AG10803 (cell line): ENCODE results near the gene INSYN1.
"Not testable (repeated sequence)": the region's sequence is repeated elsewhere in the genome, so short reads cannot be mapped to it uniquely, and the experiment has no call there.

Source experiments
- DNase-seq: peaks from one replicate; pipeline ENCODE4 v3.0.0; 2010; ENCODE audit warnings: low read depth
- H3K4me3 ChIP-seq: 2 replicates; pipeline ENCODE4 v1.5.1; 2011; ENCODE audit warnings: mild to moderate bottlenecking, low read length, control low read depth
- TF ChIP-seq, protein P1 (sequence below): conservative IDR thresholded peaks from 2 replicates; pipeline ENCODE4 v1.5.1; 2011; ENCODE audit warnings: mild to moderate bottlenecking, low read length, control low read depth, inconsistent platforms

INSYN1 gene

DNA sequence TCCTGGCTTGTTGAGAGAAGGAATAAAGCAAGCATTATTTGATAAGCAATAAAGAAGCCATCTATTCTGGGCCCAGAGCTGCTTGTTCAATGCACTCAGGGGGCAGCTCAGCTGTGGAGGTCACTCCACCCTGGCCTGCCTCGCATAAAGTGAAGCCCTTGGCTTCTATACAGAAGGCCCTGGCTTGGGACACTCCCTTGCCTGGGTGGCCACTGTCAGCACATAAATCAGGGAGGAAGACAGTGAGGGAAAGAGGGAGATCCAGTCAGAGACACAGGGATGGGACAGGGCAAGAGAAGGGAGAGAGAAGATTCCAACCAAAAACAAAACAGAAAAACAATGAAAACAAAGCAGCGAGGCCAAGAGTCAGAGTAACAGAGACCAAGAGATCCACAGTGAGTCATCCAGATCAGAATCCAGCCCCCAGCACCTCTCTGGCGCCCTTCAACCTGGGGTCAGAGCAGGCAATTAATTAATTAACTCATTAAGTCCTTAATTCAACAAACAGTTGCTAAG is 11.8 kb downstream of the INSYN1 start:
- H3K4me3 ChIP-seq: no peak overlapping the region
- peak; percentile 15 for DNase-seq
- TF ChIP-seq, protein P1, sequence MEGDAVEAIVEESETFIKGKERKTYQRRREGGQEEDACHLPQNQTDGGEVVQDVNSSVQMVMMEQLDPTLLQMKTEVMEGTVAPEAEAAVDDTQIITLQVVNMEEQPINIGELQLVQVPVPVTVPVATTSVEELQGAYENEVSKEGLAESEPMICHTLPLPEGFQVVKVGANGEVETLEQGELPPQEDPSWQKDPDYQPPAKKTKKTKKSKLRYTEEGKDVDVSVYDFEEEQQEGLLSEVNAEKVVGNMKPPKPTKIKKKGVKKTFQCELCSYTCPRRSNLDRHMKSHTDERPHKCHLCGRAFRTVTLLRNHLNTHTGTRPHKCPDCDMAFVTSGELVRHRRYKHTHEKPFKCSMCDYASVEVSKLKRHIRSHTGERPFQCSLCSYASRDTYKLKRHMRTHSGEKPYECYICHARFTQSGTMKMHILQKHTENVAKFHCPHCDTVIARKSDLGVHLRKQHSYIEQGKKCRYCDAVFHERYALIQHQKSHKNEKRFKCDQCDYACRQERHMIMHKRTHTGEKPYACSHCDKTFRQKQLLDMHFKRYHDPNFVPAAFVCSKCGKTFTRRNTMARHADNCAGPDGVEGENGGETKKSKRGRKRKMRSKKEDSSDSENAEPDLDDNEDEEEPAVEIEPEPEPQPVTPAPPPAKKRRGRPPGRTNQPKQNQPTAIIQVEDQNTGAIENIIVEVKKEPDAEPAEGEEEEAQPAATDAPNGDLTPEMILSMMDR: no peak

DNA sequence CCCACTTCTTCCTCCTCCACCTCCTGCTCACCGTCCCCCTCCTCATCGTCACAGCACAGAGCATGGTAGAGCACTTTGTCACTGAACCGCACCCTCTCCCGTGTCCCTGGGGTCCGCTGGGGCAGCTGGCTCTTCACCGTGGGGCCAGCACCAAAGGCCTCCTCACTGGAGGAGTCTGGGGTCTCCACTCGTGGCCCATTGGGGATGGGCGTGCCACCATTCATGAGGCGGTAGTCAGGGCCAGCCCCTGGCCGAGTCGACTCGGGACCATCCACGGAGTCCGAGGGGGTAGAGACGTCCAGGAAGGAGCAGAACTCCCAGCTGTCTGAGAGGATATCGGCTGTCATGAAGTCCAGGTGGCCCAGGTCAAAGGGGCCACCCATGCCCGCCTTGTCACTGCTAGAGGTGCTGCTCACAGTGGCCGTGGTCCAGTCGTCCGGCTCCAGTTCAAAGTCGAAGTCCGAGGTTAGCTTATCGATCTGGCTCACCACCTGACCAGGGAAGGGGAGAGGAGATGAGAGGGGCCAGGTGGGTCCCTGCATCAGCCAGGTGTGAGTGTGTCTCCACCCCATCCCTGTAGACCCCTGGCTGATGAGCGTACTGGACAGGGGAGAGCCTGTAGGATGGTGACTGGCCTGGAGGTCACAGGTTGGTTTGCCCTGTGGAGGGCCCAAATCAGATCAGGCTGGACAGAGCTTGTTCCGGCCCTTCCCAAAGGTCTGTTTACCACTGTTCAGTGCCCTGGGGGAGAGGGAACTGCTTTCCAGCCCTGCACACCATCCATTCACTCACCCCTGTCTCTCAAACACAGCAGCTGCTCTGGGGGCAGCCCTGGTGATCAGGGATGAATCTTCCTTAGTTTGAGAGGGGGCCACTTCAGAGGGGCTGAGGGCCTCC is 12.8 kb downstream of the INSYN1 start:
- H3K4me3 ChIP-seq: no peak overlapping the region
- TF ChIP-seq, protein P1: no peak
- no peak for DNase-seq

DNA sequence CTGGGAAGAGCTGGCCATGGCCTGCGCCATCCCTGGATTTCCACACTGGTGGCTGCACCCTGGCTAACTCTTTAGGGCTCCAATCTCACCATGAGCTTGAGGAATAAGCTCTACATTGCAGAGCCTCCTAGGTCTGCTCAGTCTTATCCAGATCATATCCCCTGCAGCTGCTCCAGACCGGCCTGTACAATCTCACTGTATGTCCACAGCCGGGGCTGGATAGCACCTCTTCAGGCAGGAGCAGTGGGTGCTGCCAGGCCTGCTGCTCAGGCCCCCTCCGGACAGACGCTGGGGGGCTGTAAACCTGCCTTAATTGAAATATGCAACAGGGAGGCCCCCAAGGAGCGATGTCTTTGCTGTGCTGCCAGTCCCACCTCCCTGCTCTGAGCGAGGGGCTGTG is 15.6 kb downstream of the INSYN1 start:
- no peak overlapping the region for H3K4me3 ChIP-seq
- TF ChIP-seq, protein P1: no peak
- no peak for DNase-seq

DNA sequence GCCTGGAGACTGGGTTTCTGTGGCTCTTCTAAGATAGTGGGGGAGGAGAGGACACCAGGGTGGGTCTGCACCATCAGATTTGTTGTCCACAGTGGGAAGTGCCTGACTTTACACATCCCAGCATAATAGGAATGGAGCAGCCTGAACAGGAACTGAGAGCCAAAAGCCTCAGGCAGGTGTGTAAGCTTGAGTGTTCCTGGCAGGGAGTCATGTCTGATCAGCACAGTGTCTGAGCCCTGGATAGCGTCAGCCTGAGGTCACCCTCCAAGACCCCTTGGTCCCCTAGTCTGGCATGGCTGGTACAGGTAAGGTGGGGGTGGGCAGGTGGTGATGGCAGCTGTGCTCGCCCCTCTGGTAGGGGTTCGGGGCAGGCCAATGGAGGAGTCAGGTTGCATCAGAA is 20.2 kb downstream of the INSYN1 start:
- no peak overlapping the region for H3K4me3 ChIP-seq
- TF ChIP-seq, protein P1: no peak
- no peak for DNase-seq

DNA sequence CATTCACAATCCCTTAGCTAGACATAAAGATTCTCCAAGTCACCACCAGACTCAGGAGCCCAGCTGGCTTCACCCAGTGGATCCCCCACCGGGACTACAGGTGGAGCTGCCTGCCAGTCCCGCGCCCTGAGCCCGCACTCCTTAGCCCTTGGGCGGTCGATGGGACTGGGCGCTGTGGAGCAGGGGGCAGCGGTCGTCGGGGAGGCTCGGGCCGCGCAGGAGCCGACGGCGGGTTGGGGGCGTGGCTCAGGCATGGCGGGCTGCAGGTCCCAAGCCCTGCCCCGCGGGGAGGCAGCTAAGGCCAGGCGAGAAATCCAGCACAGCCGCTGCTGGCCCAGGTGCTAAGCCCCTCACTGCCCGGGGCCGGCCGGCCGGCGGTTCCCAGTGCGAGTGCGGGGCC is 21.1 kb downstream of the INSYN1 start:
- H3K4me3 ChIP-seq, DNase-seq: not testable (repeated sequence)

DNA sequence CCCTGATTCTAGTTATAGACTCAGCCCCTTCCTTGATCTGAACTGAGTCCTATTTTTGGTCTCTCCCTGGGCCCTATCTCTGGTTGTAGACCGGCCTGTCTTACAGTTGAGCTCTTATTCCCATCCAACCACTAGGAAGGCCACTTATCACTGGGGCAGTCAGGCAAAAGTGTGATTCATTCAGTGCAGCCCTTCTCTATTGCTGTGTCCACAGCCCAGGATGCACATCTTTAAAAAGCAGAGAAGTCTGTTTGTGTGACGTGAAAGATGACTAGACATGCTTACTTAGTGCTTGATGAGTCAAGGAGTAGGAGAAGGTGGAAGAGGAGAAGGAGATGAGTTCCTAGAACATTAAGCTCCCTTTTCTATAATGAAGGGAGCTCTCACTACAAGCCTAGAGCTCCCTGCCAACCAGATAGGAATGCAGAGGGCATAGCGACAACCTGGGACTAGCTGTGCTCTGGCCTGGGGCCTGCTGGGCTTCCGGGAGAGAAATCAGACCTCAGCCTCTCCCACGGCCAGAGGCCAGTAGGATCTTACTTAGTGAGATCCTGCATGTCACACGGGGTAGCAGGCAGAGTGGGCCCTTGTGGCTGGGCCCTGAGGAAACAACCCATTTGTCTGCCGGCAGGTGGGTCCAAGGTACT is 25.7 kb downstream of the INSYN1 start:
- H3K4me3 ChIP-seq: no peak overlapping the region
- DNase-seq: peak; percentile 50
- TF ChIP-seq, protein P1: no peak

DNA sequence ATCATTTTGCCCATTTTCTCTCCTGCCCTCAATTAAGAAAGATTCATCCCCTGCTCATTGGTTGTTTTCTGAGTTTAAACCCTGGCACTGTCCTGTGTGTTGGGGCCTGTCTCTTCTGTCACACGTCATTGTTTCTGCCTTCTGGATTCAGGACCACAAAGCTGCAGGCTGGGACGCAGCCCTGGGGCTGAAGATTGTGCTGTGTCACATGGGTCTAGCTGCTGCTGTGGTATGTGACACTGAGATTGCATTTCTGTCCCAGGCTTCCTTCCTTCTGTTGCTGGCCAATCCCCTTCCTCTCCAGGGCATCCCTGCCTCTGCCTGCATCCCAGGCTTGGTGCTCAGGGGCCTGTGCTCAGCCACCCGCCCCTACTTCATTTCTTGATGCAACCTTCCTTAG is 28.9 kb downstream of the INSYN1 start:
- TF ChIP-seq, protein P1: no peak
- DNase-seq: no peak
- H3K4me3 ChIP-seq: no peak overlapping the region
